Lung (tissue), 12 donors: ENCODE results near the gene SHE. TPM values are rescaled to one million over a fixed set of nuclear protein-coding genes. Genes with fewer than 3 reads are reported as not detected.

Experiments
- ATAC-seq: fragments of 200-7000 bp; cut with Tn5 transposase; one replicate; pipeline ENCODE4 v1.9.1; 2020; ENCODE audit warnings: moderate number of reproducible peaks; ENCODE audit not compliant: insufficient read depth, low FRiP score
- DNase-seq, 3 donors: peaks; one replicate each; pipeline ENCODE4 v3.0.0-alpha.2; 2013 to 2017
- H3K27ac ChIP-seq, 2 donors: one replicate each; pipeline ENCODE4 v1.5.1; 2013; ENCODE audit warnings: mild to moderate bottlenecking in 2 of 2, moderate library complexity in 2 of 2, control low read depth in 1 of 2, inconsistent platforms in 1 of 2, low read depth in 1 of 2, low read length in 1 of 2
- H3K27me3 ChIP-seq, 3 donors: one replicate each; pipeline ENCODE4 v1.5.1; 2013; ENCODE audit warnings: low read length in 2 of 3; ENCODE audit not compliant: control insufficient read depth in 3 of 3, insufficient read depth in 3 of 3
- H3K36me3 ChIP-seq, 4 donors: one replicate each; pipeline ENCODE4 v1.5.1; 2013; ENCODE audit warnings: low read length in 4 of 4, mild to moderate bottlenecking in 1 of 4, moderate library complexity in 1 of 4; ENCODE audit not compliant: control insufficient read depth in 4 of 4, insufficient read depth in 4 of 4
- H3K4me1 ChIP-seq, 5 donors: one replicate each; pipeline ENCODE4 v1.5.1; 2013; ENCODE audit warnings: low read length in 5 of 5, mild to moderate bottlenecking in 2 of 5, moderate library complexity in 1 of 5; ENCODE audit not compliant: control insufficient read depth in 5 of 5, insufficient read depth in 5 of 5
- H3K4me3 ChIP-seq: one replicate; pipeline ENCODE4 v1.5.1; 2013; ENCODE audit warnings: mild to moderate bottlenecking, control low read depth, moderate library complexity
- H3K9ac ChIP-seq, 2 donors: one replicate each; pipeline ENCODE4 v1.5.1; 2013; ENCODE audit warnings: low read length in 2 of 2, control low read depth in 1 of 2; ENCODE audit not compliant: insufficient read depth in 1 of 2
- H3K9me3 ChIP-seq, 4 donors: one replicate each; pipeline ENCODE4 v1.5.1; 2013; ENCODE audit warnings: low read length in 3 of 4, mild to moderate bottlenecking in 1 of 4, moderate library complexity in 1 of 4; ENCODE audit not compliant: control insufficient read depth in 4 of 4, insufficient read depth in 3 of 4
- WGBS, 2 donors: extraction: QIAGEN DNeasy Blood & Tissue Kit; methylation state at CpG; one replicate each; pipeline ENCODE4 v1.1.7; 2013; 5-methylcytosine and 5-hydroxymethylcytosine counted together
- polyA plus RNA-seq, 2 donors: library from polyadenylated mRNA; stranded (reverse); fragments of 200-250 nt; gene quantifications; one replicate each; pipeline ENCODE4 v1.2.1, GENCODE V29; 2013
- total RNA-seq, 2 donors: library from RNA; depleted of rRNA in 1 of 2; stranded (reverse); fragments of >200 nt in 1 of 2; gene quantifications; one replicate each; pipeline ENCODE4 v1.2.1, GENCODE V29; 2014 to 2021
- TF ChIP-seq, protein P1 (sequence below): IDR thresholded peaks from 2 replicates; pipeline ENCODE4 v1.5.1; 2012; ENCODE audit warnings: mild to moderate bottlenecking; ENCODE audit errors: control extremely low read depth, extremely low read depth
- donor health status: control.
- donor health status: control.
- donor health status: Bipolar disorder and iron deficiency.
- donor health status: healthy.
- donor health status: DM: yes; HTN: yes; CAD: no.

Gene SHE
- total and polyA plus RNA-seq, 4 donors, result 15.1 to 33.5 (median 21.0) TPM

GRCh38 chr1:154512760-154513159 is 10.5 kb upstream of the SHE start:
- no peak overlapping the region for H3K27ac ChIP-seq
- H3K36me3 ChIP-seq, result peaks cover 0 to 4% (median 0%) of the 10 kb centered on the region in 4 donors
- H3K4me1 ChIP-seq, result no peaks in the 10 kb centered on the region
- H3K4me3 ChIP-seq, result no peak overlapping the region
- TF ChIP-seq, protein P1, sequence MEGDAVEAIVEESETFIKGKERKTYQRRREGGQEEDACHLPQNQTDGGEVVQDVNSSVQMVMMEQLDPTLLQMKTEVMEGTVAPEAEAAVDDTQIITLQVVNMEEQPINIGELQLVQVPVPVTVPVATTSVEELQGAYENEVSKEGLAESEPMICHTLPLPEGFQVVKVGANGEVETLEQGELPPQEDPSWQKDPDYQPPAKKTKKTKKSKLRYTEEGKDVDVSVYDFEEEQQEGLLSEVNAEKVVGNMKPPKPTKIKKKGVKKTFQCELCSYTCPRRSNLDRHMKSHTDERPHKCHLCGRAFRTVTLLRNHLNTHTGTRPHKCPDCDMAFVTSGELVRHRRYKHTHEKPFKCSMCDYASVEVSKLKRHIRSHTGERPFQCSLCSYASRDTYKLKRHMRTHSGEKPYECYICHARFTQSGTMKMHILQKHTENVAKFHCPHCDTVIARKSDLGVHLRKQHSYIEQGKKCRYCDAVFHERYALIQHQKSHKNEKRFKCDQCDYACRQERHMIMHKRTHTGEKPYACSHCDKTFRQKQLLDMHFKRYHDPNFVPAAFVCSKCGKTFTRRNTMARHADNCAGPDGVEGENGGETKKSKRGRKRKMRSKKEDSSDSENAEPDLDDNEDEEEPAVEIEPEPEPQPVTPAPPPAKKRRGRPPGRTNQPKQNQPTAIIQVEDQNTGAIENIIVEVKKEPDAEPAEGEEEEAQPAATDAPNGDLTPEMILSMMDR, result no peak
- no peak for DNase-seq
- peaks cover 0 to 4% (median 0%) of the 10 kb centered on the region in 3 donors for H3K27me3 ChIP-seq
- H3K9ac ChIP-seq, result no peak overlapping the region
- H3K9me3 ChIP-seq, result no peaks in the 10 kb centered on the region
- WGBS, 2 donors, result 78 to 83% methylated on average over 3 of the region's 3 CpGs
- no peak for ATAC-seq

DNA sequence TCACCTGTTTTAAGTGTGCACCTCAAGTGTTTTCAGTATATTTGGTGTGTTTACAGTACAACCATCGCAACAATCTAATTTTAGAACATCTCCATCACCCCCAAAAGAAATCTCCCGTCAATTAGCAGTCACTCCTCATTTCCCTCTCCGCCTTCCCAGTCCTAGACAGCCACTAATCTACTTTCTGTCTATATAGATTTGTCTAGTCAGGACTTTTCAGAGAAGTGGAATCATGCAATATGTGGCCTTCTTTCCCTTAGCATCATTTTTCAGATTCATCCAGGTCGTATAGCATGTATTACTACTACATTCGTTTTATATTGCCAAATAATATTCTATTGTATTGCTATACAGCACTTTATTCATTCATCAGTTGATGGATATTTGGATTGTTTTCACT is 1.7 kb upstream of the SHE start:
- Histone ChIP-seq H3K9me3 (peaks cover 0 to 9% (median 0%) of the 10 kb centered on the region in 4 donors), H3K4me1 (peaks cover 0 to 14% (median 0%) of the 10 kb centered on the region in 5 donors), H3K27me3 (peaks cover 0 to 56% (median 51%) of the 10 kb centered on the region in 3 donors), H3K36me3 (no peaks in the 10 kb centered on the region), H3K27ac (no peak overlapping the region), H3K4me3 (no peak overlapping the region), H3K9ac (no peak overlapping the region)
- 75 to 88% methylated on average over 5 of the region's 5 CpGs for WGBS, 2 donors
- ATAC-seq, result no peak
- TF ChIP-seq, protein P1, result no peak
- no peak for DNase-seq

DNA sequence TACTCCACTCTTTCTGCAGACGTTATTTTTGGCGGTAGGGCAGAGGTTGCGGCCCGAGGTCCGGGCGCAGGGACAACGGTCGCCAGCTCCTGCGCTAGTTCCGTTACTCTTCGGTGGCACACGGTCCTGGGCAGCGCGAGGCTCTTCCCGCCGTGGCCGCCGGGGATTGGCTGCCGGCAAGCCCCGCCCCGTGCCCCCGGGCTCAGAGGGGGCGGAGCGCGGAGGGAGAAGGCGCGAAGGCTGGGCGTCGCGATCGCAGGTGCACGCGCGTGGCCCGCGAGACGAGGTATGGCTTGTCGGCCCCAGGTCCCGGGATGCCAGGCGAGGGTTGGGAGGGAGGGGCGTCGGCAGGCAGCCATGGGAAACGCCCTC is 518 bp upstream of the SHE start:
- Histone ChIP-seq H3K36me3 (no peaks in the 10 kb centered on the region), H3K27me3 (peaks cover 0 to 55% (median 52%) of the 10 kb centered on the region in 3 donors), H3K9ac (no peak overlapping the region), H3K4me1 (peaks cover 0 to 16% (median 0%) of the 10 kb centered on the region in 5 donors), H3K27ac (peak overlapping the region in 1 of 2 donors; percentile 87), H3K4me3 (no peak overlapping the region), H3K9me3 (peaks cover 0 to 9% (median 0%) of the 10 kb centered on the region in 4 donors)
- DNase-seq, result no peak
- 15 to 24% methylated on average over 42 to 43 of the region's 43 CpGs for WGBS, 2 donors
- TF ChIP-seq, protein P1, result no peak
- peak; percentile 8 for ATAC-seq
